ELR (cell line): ENCODE data around the gene ABCA4.

Source experiments
- DNase-seq: peaks from one replicate; pipeline ENCODE4 v3.0.0-alpha.2; 2015; ENCODE audit warnings: low read depth

ABCA4 gene

GRCh38 chr1:94083681-94084080 is 37.3 kb downstream of the ABCA4 start:
- no peak for DNase-seq

GRCh38 chr1:94081566-94082344 is 39.2 kb downstream of the ABCA4 start:
- peak; percentile 81 for DNase-seq

- no peak for DNase-seq
Observed at GRCh38 chr1:94079989-94080388, 41.0 kb downstream of the ABCA4 start.

GRCh38 chr1:94079080-94079940 is 41.6 kb downstream of the ABCA4 start:
- DNase-seq, result no peak

- DNase-seq, result no peak
Observed at GRCh38 chr1:94072840-94073522, 48.0 kb downstream of the ABCA4 start.

- no peak for DNase-seq
Observed at GRCh38 chr1:94071976-94072375, 49.0 kb downstream of the ABCA4 start.

GRCh38 chr1:94071391-94071790 is 49.6 kb downstream of the ABCA4 start:
- no peak for DNase-seq

- no peak for DNase-seq
Observed at GRCh38 chr1:94070865-94071264, 50.1 kb downstream of the ABCA4 start.

GRCh38 chr1:94069919-94070285 is 51.0 kb downstream of the ABCA4 start:
- DNase-seq, result no peak

- peak; percentile 58 for DNase-seq
Observed at GRCh38 chr1:94068999-94069918, 51.7 kb downstream of the ABCA4 start.

GRCh38 chr1:94068096-94068998 is 52.6 kb downstream of the ABCA4 start:
- DNase-seq, result peak; percentile 82

- peak; percentile 80 for DNase-seq
Observed at GRCh38 chr1:94067196-94067595, 53.8 kb downstream of the ABCA4 start.

GRCh38 chr1:94063379-94063778 is 57.6 kb downstream of the ABCA4 start:
- DNase-seq, result peak; percentile 56

GRCh38 chr1:94061513-94062443 is 59.2 kb downstream of the ABCA4 start:
- DNase-seq, result peak; percentile 82

GRCh38 chr1:94060720-94061119 is 60.2 kb downstream of the ABCA4 start:
- no peak for DNase-seq

GRCh38 chr1:94058766-94059165 is 62.2 kb downstream of the ABCA4 start:
- DNase-seq, result no peak

GRCh38 chr1:94056996-94057395 is 64.0 kb downstream of the ABCA4 start:
- no peak for DNase-seq

GRCh38 chr1:94056171-94056570 is 64.8 kb downstream of the ABCA4 start:
- DNase-seq, result no peak

GRCh38 chr1:94055459-94056122 is 65.4 kb downstream of the ABCA4 start:
- peak; percentile 43 for DNase-seq
